ENCODE data around the gene PTPN7.

DNA sequence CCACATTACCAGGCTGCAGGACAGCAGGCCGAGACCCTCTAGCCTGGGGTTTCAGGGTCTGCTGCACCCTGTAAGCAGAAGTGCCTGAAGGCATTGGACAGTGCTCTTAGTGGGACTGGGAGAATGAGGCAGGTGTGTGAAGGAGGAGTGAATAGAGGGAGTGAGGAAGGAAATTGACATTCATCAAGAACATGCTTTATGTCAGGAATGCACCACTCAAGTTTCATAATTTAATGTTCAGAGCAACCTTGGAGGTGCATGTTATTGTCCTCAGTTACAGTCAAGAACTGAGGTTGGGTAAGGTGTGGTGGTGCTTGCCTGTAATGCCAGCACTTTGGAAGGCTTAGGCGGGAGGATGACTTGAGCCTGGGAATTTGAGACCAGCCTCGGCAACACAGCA lies 49.4 kb downstream of the PTPN7 start:
- no peak for TF ChIP-seq KLF16 (tag by site-specific recombination; IDR thresholded peaks at IDR 0.05)
- TF ChIP-seq KLF10 (tag by site-specific recombination; IDR thresholded peaks at IDR 0.05), result no peak
- TF ChIP-seq, protein P1, sequence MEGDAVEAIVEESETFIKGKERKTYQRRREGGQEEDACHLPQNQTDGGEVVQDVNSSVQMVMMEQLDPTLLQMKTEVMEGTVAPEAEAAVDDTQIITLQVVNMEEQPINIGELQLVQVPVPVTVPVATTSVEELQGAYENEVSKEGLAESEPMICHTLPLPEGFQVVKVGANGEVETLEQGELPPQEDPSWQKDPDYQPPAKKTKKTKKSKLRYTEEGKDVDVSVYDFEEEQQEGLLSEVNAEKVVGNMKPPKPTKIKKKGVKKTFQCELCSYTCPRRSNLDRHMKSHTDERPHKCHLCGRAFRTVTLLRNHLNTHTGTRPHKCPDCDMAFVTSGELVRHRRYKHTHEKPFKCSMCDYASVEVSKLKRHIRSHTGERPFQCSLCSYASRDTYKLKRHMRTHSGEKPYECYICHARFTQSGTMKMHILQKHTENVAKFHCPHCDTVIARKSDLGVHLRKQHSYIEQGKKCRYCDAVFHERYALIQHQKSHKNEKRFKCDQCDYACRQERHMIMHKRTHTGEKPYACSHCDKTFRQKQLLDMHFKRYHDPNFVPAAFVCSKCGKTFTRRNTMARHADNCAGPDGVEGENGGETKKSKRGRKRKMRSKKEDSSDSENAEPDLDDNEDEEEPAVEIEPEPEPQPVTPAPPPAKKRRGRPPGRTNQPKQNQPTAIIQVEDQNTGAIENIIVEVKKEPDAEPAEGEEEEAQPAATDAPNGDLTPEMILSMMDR (tag by site-specific recombination; IDR thresholded peaks at IDR 0.05), result no peak
- no peak for TF ChIP-seq SCRT1 (tag by site-specific recombination; IDR thresholded peaks at IDR 0.05; ENCODE audit: borderline replicate concordance)
- TF ChIP-seq, protein P2, sequence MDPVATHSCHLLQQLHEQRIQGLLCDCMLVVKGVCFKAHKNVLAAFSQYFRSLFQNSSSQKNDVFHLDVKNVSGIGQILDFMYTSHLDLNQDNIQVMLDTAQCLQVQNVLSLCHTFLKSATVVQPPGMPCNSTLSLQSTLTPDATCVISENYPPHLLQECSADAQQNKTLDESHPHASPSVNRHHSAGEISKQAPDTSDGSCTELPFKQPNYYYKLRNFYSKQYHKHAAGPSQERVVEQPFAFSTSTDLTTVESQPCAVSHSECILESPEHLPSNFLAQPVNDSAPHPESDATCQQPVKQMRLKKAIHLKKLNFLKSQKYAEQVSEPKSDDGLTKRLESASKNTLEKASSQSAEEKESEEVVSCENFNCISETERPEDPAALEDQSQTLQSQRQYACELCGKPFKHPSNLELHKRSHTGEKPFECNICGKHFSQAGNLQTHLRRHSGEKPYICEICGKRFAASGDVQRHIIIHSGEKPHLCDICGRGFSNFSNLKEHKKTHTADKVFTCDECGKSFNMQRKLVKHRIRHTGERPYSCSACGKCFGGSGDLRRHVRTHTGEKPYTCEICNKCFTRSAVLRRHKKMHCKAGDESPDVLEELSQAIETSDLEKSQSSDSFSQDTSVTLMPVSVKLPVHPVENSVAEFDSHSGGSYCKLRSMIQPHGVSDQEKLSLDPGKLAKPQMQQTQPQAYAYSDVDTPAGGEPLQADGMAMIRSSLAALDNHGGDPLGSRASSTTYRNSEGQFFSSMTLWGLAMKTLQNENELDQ (tag by site-specific recombination; IDR thresholded peaks at IDR 0.05; ENCODE audit: low read depth), result no peak
- TF ChIP-seq ZNF24 (tag by site-specific recombination; IDR thresholded peaks at IDR 0.05), result no peak
- TF ChIP-seq SP2 (tag by site-specific recombination; IDR thresholded peaks at IDR 0.05), result no peak
- TF ChIP-seq GLIS1 (tag by site-specific recombination; IDR thresholded peaks at IDR 0.05), result no peak
- TF ChIP-seq ZNF561 (tag by site-specific recombination; IDR thresholded peaks at IDR 0.05; ENCODE audit: borderline replicate concordance), result no peak
- TF ChIP-seq, protein P3, sequence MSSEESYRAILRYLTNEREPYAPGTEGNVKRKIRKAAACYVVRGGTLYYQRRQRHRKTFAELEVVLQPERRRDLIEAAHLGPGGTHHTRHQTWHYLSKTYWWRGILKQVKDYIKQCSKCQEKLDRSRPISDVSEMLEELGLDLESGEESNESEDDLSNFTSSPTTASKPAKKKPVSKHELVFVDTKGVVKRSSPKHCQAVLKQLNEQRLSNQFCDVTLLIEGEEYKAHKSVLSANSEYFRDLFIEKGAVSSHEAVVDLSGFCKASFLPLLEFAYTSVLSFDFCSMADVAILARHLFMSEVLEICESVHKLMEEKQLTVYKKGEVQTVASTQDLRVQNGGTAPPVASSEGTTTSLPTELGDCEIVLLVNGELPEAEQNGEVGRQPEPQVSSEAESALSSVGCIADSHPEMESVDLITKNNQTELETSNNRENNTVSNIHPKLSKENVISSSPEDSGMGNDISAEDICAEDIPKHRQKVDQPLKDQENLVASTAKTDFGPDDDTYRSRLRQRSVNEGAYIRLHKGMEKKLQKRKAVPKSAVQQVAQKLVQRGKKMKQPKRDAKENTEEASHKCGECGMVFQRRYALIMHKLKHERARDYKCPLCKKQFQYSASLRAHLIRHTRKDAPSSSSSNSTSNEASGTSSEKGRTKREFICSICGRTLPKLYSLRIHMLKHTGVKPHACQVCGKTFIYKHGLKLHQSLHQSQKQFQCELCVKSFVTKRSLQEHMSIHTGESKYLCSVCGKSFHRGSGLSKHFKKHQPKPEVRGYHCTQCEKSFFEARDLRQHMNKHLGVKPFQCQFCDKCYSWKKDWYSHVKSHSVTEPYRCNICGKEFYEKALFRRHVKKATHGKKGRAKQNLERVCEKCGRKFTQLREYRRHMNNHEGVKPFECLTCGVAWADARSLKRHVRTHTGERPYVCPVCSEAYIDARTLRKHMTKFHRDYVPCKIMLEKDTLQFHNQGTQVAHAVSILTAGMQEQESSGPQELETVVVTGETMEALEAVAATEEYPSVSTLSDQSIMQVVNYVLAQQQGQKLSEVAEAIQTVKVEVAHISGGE (tag by site-specific recombination; conservative IDR thresholded peaks at IDR 0.05; ENCODE audit: low read depth), result no peak
- TF ChIP-seq, protein P4, sequence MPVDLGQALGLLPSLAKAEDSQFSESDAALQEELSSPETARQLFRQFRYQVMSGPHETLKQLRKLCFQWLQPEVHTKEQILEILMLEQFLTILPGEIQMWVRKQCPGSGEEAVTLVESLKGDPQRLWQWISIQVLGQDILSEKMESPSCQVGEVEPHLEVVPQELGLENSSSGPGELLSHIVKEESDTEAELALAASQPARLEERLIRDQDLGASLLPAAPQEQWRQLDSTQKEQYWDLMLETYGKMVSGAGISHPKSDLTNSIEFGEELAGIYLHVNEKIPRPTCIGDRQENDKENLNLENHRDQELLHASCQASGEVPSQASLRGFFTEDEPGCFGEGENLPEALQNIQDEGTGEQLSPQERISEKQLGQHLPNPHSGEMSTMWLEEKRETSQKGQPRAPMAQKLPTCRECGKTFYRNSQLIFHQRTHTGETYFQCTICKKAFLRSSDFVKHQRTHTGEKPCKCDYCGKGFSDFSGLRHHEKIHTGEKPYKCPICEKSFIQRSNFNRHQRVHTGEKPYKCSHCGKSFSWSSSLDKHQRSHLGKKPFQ (tag by site-specific recombination; IDR thresholded peaks at IDR 0.05), result no peak

Measured in HEK293 (cell line).